T1000 (cell line): Measurements from ENCODE around the gene TCF7L1.
"Not testable (repeated sequence)": the region's sequence is repeated elsewhere in the genome, so short reads cannot be mapped to it uniquely, and the experiment has no call there.

Experiments
- DNase-seq: peaks from one replicate; lab custom pipeline; 2025; ENCODE audit warnings: mixed read lengths; lab: John Stamatoyannopoulos, UW

Gene TCF7L1

GRCh38 chr2:85326406-85327159 is 193.4 kb downstream of the TCF7L1 start:
- no peak for DNase-seq

GRCh38 chr2:85327160-85327821 is 194.1 kb downstream of the TCF7L1 start:
- DNase-seq, result no peak

- DNase-seq, result peak; percentile 69
Observed at GRCh38 chr2:85327822-85328617, 194.8 kb downstream of the TCF7L1 start, which contains the start of gene TGOLN2. Gene TGOLN2 (minus strand): TSS chr2:85327989. CDS start chr2:85327962, 27 bp downstream.

- DNase-seq, result no peak
Observed at GRCh38 chr2:85329181-85329651, 196.0 kb downstream of the TCF7L1 start.

- not testable (repeated sequence) for DNase-seq
Observed at GRCh38 chr2:85329701-85330100, 196.5 kb downstream of the TCF7L1 start.

GRCh38 chr2:85330839-85331636 is 197.8 kb downstream of the TCF7L1 start:
- no peak for DNase-seq

- DNase-seq, result not testable (repeated sequence)
Observed at GRCh38 chr2:85333877-85334276, 200.7 kb downstream of the TCF7L1 start.

- no peak for DNase-seq
Observed at GRCh38 chr2:85334928-85335327, 201.7 kb downstream of the TCF7L1 start.

GRCh38 chr2:85340034-85340892 is 207.1 kb downstream of the TCF7L1 start:
- DNase-seq, result no peak

- no peak for DNase-seq
Observed at GRCh38 chr2:85341269-85342029, 208.3 kb downstream of the TCF7L1 start.

- DNase-seq, result no peak
Observed at GRCh38 chr2:85342156-85342555, 209.0 kb downstream of the TCF7L1 start.

- not testable (repeated sequence) for DNase-seq
Observed at GRCh38 chr2:85343207-85343895, 210.2 kb downstream of the TCF7L1 start.

- DNase-seq, result no peak
Observed at GRCh38 chr2:85344356-85344954, 211.3 kb downstream of the TCF7L1 start.

- DNase-seq, result no peak
Observed at GRCh38 chr2:85347599-85347998, 214.4 kb downstream of the TCF7L1 start.

- DNase-seq, result peak; percentile 22
Observed at GRCh38 chr2:85353876-85354285, 220.7 kb downstream of the TCF7L1 start.

GRCh38 chr2:85354286-85355072 is 221.3 kb downstream of the TCF7L1 start, which contains the start of the genes ELMOD3 and RETSAT:
Gene ELMOD3 (plus strand): TSS chr2:85354769. CDS start chr2:85357199, 2,430 bp downstream.
Gene RETSAT (minus strand): TSS chr2:85354528. CDS start chr2:85354507, 21 bp downstream.
- DNase-seq, result peak; percentile 95

GRCh38 chr2:85355073-85355410 is 221.8 kb downstream of the TCF7L1 start:
- no peak for DNase-seq

- no peak for DNase-seq
Observed at GRCh38 chr2:85355521-85355920, 222.3 kb downstream of the TCF7L1 start.
